Adrenal gland (tissue), 12 donors: ENCODE measurements around the gene PPIF. TPM values are rescaled to one million over a fixed set of nuclear protein-coding genes. Genes with fewer than 3 reads are reported as not detected.

ENCODE experiments used
- DNase-seq, 7 donors: peaks; one replicate each; pipeline ENCODE4 v3.0.0-alpha.2; 2019 to 2020
- H3K27ac ChIP-seq, 5 donors: fragments of 200-600 bp; sonication (generic) in 4 of 5; 1 replicate in 3 of 5; 2 replicates in 2 of 5; pipeline versions ENCODE4 v1.5.1 to v1.8.0; 2016 to 2020; ENCODE audit warnings: mild to moderate bottlenecking in 1 of 5
- H3K27me3 ChIP-seq: fragments of 200-600 bp; 2 replicates; pipeline ENCODE4 v1.8.0; 2021
- H3K36me3 ChIP-seq, 2 donors: fragments of 200-600 bp; replicated peaks in 1 of 2; 1 replicate in 1 of 2; 2 replicates in 1 of 2; pipeline versions ENCODE4 v1.5.1 to v1.8.0; 2018 to 2022
- H3K4me1 ChIP-seq, 2 donors: fragments of 200-600 bp; replicated peaks in 1 of 2; 1 replicate in 1 of 2; 2 replicates in 1 of 2; pipeline versions ENCODE4 v1.5.1 to v1.8.0; 2018 to 2021
- H3K4me3 ChIP-seq, 4 donors: fragments of 200-600 bp; sonication (generic) in 3 of 4; one replicate each; pipeline ENCODE4 v1.5.1; 2016 to 2018
- H3K9me3 ChIP-seq, 3 donors: fragments of 200-600 bp; sonication (generic) in 1 of 3; replicated peaks in 1 of 3; 1 replicate in 2 of 3; 2 replicates in 1 of 3; pipeline versions ENCODE4 v1.5.1 to v1.8.0; 2016 to 2021
- POLR2A ChIP-seq, 2 donors: fragments of 450-650 bp; IDR thresholded peaks; one replicate each; pipeline ENCODE4 v1.6.1; 2017; ENCODE audit warnings: antibody characterized with exemption in 2 of 2, mild to moderate bottlenecking in 2 of 2, moderate library complexity in 1 of 2
- WGBS, 4 donors: extraction: QIAGEN DNeasy Blood & Tissue Kit in 2 of 4; methylation state at CpG; one replicate each; pipeline versions ENCODE4 v1.1.5 to v1.1.7; 2013 to 2017; 5-methylcytosine and 5-hydroxymethylcytosine counted together
- intact Hi-C, 2 donors: fragments of 100-400 bp; cut with DNase I; formaldehyde crosslinking; loops; one replicate each; pipeline versions ENCODE4 v1.14.1 to v1.15.0; 2022 to 2023
- polyA plus RNA-seq, 3 donors: library from polyadenylated mRNA; stranded (reverse); fragments of 200-250 nt in 2 of 3; fragments of 350-450 nt in 1 of 3; fragmentation: Illumina TruSeq in 1 of 3; extraction: RNeasy Lipid Tissue Mini Kit (QIAGEN cat#74804) in 1 of 3; gene quantifications; one replicate each; pipeline ENCODE4 v1.2.3, GENCODE V29; 2013 to 2014
- total RNA-seq, 9 donors: library from RNA; depleted of rRNA in 4 of 9; stranded (reverse); fragments of >200 nt in 4 of 9; fragments of 120-200 nt in 1 of 9; fragmentation: NEBNext Ultra II Directional in 1 of 9; extraction: Animal tissue kit (Norgen Biotek cat#: 25700) in 1 of 9; gene quantifications; one replicate each; pipeline versions ENCODE4 v1.1.0 to v1.2.4, GENCODE V29; 2013 to 2023
- TF ChIP-seq, protein P1 (sequence below), 6 experiments: fragments of 450-650 bp in 4 of 6; fragments of 200-600 bp in 2 of 6; sonication (generic) in 1 of 6; IDR thresholded peaks; 1 replicate in 5 of 6; 2 replicates in 1 of 6; pipeline versions ENCODE4 v1.5.1 to v1.8.0; 2016 to 2021; ENCODE audit warnings: antibody characterized with exemption in 6 of 6, mild to moderate bottlenecking in 2 of 6, moderate library complexity in 1 of 6
- donor health status: healthy with polysubstance abuse.
- donor health status: Bipolar disorder and iron deficiency.
- donor health status: DM: yes; HTN: yes; CAD: no.
- donor health status: DM: no; HTN: no; CAD: no.
- donor health status: DM: no; HTN: no; CAD: no.
- donor health status: DM: yes; HTN: yes; CAD: no.

PPIF gene
- total and polyA plus RNA-seq, 12 donors, result 43.8 to 619 (median 216) TPM

DNA sequence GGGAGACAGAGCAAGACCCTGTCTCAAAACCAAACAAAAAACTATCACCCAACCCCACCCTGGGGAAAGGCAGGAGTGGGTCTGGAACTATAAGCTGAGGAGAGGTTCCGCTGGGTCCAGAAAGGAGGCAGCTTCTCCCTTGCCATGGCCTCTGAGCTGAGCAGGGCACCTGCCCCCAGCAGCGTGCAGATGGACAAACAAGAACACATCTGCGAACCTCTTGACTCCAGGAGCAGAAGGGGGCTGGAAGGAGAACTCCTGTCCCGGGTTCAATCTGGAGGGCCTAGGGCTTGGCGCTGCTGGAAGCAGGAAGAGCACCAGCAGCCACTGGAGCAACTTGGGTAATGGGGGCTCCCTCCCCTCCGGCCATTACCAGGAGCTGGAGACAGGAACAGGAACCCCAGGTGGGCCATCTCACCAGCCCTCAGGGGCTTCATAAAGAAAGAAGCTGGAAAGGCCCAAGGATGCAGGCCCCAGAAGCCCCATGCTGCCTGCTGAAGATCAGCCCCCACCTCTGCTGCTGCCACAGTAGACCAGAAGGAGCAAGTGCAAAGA lies 19.0 kb upstream of the PPIF start:
- no peak overlapping the region for H3K4me3 ChIP-seq
- intact Hi-C loops, result no loop called here
- WGBS, 4 donors, result 90 to 100% (median 95%) methylated on average over 4 to 6 of the region's 6 CpGs
- H3K27ac ChIP-seq, result no peak overlapping the region
- H3K4me1 ChIP-seq, result no peaks in the 10 kb centered on the region
- no peaks in the 10 kb centered on the region for H3K9me3 ChIP-seq
- H3K27me3 ChIP-seq, result no peaks in the 10 kb centered on the region
- TF ChIP-seq, protein P1, sequence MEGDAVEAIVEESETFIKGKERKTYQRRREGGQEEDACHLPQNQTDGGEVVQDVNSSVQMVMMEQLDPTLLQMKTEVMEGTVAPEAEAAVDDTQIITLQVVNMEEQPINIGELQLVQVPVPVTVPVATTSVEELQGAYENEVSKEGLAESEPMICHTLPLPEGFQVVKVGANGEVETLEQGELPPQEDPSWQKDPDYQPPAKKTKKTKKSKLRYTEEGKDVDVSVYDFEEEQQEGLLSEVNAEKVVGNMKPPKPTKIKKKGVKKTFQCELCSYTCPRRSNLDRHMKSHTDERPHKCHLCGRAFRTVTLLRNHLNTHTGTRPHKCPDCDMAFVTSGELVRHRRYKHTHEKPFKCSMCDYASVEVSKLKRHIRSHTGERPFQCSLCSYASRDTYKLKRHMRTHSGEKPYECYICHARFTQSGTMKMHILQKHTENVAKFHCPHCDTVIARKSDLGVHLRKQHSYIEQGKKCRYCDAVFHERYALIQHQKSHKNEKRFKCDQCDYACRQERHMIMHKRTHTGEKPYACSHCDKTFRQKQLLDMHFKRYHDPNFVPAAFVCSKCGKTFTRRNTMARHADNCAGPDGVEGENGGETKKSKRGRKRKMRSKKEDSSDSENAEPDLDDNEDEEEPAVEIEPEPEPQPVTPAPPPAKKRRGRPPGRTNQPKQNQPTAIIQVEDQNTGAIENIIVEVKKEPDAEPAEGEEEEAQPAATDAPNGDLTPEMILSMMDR (IDR thresholded peaks at IDR 0.05), result no peak
- TF ChIP-seq POLR2A (IDR thresholded peaks at IDR 0.05), result no peak
- no peaks in the 10 kb centered on the region for H3K36me3 ChIP-seq
- no peak for DNase-seq

DNA sequence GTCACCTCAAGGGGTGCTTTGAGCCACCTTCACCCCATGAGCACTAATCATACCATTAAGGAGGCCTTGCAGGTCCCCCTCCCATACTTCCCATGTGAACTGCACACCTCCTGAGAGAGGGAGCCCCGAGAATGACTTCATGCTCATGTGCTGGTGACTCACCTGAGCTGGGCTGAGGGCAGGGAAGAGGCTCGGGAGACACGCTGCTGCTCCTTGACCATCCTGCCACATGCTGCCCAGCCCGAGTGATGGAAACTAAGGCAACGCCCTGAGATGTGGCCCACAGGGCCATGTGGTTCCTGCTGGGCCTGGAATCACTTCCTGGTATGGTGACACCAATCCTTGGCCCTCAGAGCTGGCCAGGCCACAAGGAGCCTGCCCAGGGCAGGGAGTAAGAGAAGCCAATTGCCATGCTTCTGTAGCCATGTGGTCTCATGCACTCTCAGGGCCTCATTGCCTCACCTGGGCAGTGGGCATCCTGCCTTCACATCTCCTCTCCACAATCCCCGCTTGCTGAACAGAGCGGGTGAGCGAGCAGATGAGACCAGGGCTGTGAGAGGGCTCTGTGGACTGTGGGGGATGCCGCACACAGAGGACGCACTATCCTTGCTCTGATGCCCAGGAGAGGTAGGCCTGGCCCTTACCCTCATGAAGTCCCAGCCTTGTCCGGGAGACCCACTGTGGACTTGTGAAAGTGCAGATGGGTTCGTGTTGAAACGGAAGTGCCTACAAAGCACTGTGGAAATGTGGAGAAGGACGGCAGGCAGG lies 18.3 kb upstream of the PPIF start:
- H3K4me1 ChIP-seq, result no peaks in the 10 kb centered on the region
- no peaks in the 10 kb centered on the region for H3K27me3 ChIP-seq
- no peak overlapping the region for H3K4me3 ChIP-seq
- H3K9me3 ChIP-seq, result no peaks in the 10 kb centered on the region
- no peaks in the 10 kb centered on the region for H3K36me3 ChIP-seq
- intact Hi-C loops, result no loop called here
- 78 to 93% (median 86%) methylated on average over 9 to 14 of the region's 14 CpGs for WGBS, 4 donors
- TF ChIP-seq POLR2A (IDR thresholded peaks at IDR 0.05), result no peak
- TF ChIP-seq, protein P1 (IDR thresholded peaks at IDR 0.05), result no peak
- DNase-seq, result peak in 1 of 7 donors; percentile 49
- H3K27ac ChIP-seq, result no peak overlapping the region

DNA sequence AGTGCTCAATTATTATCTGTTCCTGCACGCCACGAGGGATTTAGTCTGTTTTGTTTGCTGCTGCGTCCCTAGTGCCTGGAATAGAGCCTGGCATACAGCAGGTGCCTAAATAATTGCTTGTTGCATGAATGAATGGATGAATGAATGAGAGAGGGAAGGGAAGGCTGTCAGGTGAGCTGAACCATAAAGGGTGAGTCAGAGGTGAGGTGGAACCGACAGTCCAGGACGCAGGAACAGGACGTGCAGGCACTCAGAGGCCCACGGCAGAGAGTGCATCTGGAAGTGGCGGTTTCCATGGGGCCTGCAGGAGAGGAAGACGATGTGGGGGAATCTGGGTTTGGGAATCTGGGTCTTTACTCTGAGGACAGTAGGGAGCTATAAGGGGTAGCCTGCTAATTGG lies 17.7 kb upstream of the PPIF start:
- TF ChIP-seq, protein P1 (IDR thresholded peaks at IDR 0.05), result no peak
- no peak for TF ChIP-seq POLR2A (IDR thresholded peaks at IDR 0.05)
- WGBS, 4 donors, result 91 to 94% (median 92%) methylated on average over 9 of the region's 9 CpGs
- no peak overlapping the region for H3K4me3 ChIP-seq
- no peaks in the 10 kb centered on the region for H3K27me3 ChIP-seq
- no peak overlapping the region for H3K27ac ChIP-seq
- intact Hi-C loops, result no loop called here
- no peak for DNase-seq
- H3K36me3 ChIP-seq, result no peaks in the 10 kb centered on the region
- H3K4me1 ChIP-seq, result no peaks in the 10 kb centered on the region
- H3K9me3 ChIP-seq, result no peaks in the 10 kb centered on the region

DNA sequence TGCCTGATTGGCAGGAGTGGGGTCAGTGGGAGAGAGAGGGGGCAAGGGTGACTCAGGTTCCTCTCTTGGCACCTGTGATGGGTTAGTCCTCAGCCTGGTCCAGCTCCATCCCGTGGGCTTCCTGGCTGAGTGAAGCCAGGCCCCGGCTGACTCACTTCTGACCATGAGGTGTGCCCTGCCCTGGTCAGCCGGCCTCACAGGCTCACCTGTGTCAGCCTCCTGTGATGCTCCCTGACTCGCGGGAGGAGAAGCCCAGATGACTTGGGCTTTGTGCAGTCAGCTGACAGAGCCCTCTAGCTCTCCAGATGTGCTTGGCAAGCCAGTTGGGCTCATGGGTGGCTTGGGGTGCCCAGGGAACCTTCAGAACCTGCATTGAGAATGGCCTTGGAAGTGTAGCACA lies 16.0 kb upstream of the PPIF start:
- no peaks in the 10 kb centered on the region for H3K27me3 ChIP-seq
- DNase-seq, result no peak
- H3K27ac ChIP-seq, result peak overlapping the region in 1 of 5 donors; percentile 51
- H3K4me3 ChIP-seq, result no peak overlapping the region
- WGBS, 4 donors, result 79 to 91% (median 87%) methylated on average over 5 of the region's 5 CpGs; no CpG with 5 or more reads in 1 of the 4 donors
- no peaks in the 10 kb centered on the region for H3K36me3 ChIP-seq
- no peak for TF ChIP-seq POLR2A (IDR thresholded peaks at IDR 0.05)
- TF ChIP-seq, protein P1 (IDR thresholded peaks at IDR 0.05), result no peak
- H3K9me3 ChIP-seq, result no peaks in the 10 kb centered on the region
- intact Hi-C loops, result no loop called here
- H3K4me1 ChIP-seq, result peaks cover 0 to 15% of the 10 kb centered on the region in 2 donors
